ENCODE results near the gene OR5M8. TPM values are rescaled to one million over a fixed set of nuclear protein-coding genes. Genes with fewer than 3 reads are reported as not detected.

OR5M8 gene
- total RNA-seq, 1 experiment from 2014 or later: not detected

- RAD21 ChIA-PET (ENCODE audit: low non-redundant PET in 1 of 2, low total read pairs in 2 of 2, uncharacterized antibody in 2 of 2, unreplicated experiment in 2 of 2): no interaction called here
- ATAC-seq: no peak
- CTCF ChIA-PET: no interaction called here
- H3K9me3 ChIP-seq (ENCODE audit: control insufficient read depth in 1 of 2, insufficient read depth in 1 of 2, low read depth in 1 of 2, low read length in 2 of 2): peaks cover 0 to 12% of the 10 kb centered on the region in 2 experiments; a peak in 2 of 4 replicates
- H3K79me2 ChIP-seq (ENCODE audit: insufficient read depth, low read length): no peaks in the 10 kb centered on the region
- no peaks in the 10 kb centered on the region for H3K27me3 ChIP-seq (ENCODE audit: insufficient read depth, low read length)
- H3K36me3 ChIP-seq (ENCODE audit: control insufficient read depth in 1 of 2, insufficient read depth in 2 of 2, low read length in 2 of 2): no peaks in the 10 kb centered on the region
- H3K27ac ChIP-seq (ENCODE audit: low read depth, low read length): no peak overlapping the region
- no peaks in the 10 kb centered on the region for H3K9me2 ChIP-seq (ENCODE audit: insufficient read depth)
- no peaks in the 10 kb centered on the region for H3K4me1 ChIP-seq (ENCODE audit: control insufficient read depth in 1 of 2, insufficient read depth in 2 of 2, low read length in 2 of 2)
- H3K4me2 ChIP-seq (ENCODE audit: low read length): no peak overlapping the region
- H3K9ac ChIP-seq (ENCODE audit: low read length): no peak overlapping the region
- DNase-seq (ENCODE audit: low read depth, low spot score): no peak
- BruUV-seq (replicated peaks): no TSS peak
- TF ChIP-seq EGR1 (IDR thresholded peaks at IDR 0.05; ENCODE audit: low read depth) (no peak), POLR2A (IDR thresholded peaks at IDR 0.05; ENCODE audit: borderline replicate concordance, extremely low read depth, insufficient read depth, insufficient read length) (no peak), EZH2phosphoT487 (IDR thresholded peaks at IDR 0.05; ENCODE audit: borderline replicate concordance) (no peak), SP1 (IDR thresholded peaks at IDR 0.05; ENCODE audit: low read depth) (no peak), ZNF274 (IDR thresholded peaks at IDR 0.05; ENCODE audit: low read depth, low read length) (no peak), FOSL1 (IDR thresholded peaks at IDR 0.05; ENCODE audit: low read depth) (no peak), SIN3A (IDR thresholded peaks at IDR 0.05; ENCODE audit: low read depth) (no peak), ZFX (IDR thresholded peaks at IDR 0.05) (no peak), YY1 (IDR thresholded peaks at IDR 0.05; ENCODE audit: extremely low read depth, insufficient replicate concordance, low read depth, low read length) (no peak), CTCF (IDR thresholded peaks at IDR 0.05 in 2 of 3, conservative IDR thresholded peaks at IDR 0.05 in 1 of 3; ENCODE audit: borderline replicate concordance in 1 of 3, insufficient read depth in 1 of 3, low read depth in 2 of 3, low read length in 2 of 3) (no peak), RAD21 (IDR thresholded peaks at IDR 0.05; ENCODE audit: low read depth) (no peak)
- H3K4me3 ChIP-seq (replicated peaks in 1 of 2; ENCODE audit: low read depth in 1 of 2, low read length in 2 of 2): no peak overlapping the region
- POLR2A ChIA-PET: no interaction called here
- intact Hi-C loops (cut with micrococcal nuclease): no loop called here
- no peak overlapping the region for H2AFZ ChIP-seq (ENCODE audit: low read depth, low read length, poor library complexity, severe bottlenecking)
- no peaks in the 10 kb centered on the region for H4K20me1 ChIP-seq (ENCODE audit: insufficient read depth)
Measured at GRCh38 chr11:56474729-56475235, 16.4 kb downstream of the OR5M8 start.

All from HCT116 (cell line).